ENCODE results near the gene ATP6V1G1. TPM values are rescaled to one million over a fixed set of nuclear protein-coding genes. Genes with fewer than 3 reads are reported as not detected.
A peak's percentile ranks its signal among the peaks of the same experiment; 100 is the strongest.

Gene ATP6V1G1, protein sequence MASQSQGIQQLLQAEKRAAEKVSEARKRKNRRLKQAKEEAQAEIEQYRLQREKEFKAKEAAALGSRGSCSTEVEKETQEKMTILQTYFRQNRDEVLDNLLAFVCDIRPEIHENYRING
- 10 to 100 TPM; 34.1 to 34.7 TPM for total RNA-seq

GRCh38 chr9:114587345-114588202 is at the start of gene ATP6V1G1:
Gene ATP6V1G1, plus strand, starts transcription at chr9:114587769. Its CDS starts 70 bp downstream, at chr9:114587839.
- ChIA-PET CTCF (interaction anchor here (0.6 to 4.5 kb wide), 6 partner anchors 24 to 296 kb away, joined by 3 to 34 read pairs (median 8); partner anchors contain the start of gene TMEM268), POLR2A (interaction anchor here (0.6 to 2.7 kb wide), 25 partner anchors 9 to 480 kb away, joined by 3 to 15 read pairs (median 4); partner anchors contain the start of genes AKNA, TMEM268 and WHRN)
- Mint-ChIP-seq H3K27me3 (no peaks in the 10 kb centered on the region), H3K4me1 (ENCODE audit: low read depth) (peaks cover 37% of the 10 kb centered on the region), H3K27ac (peak within 1 kb of the TSS; percentile 99), H3K9me3 (no peaks in the 10 kb centered on the region), H3K36me3 (ENCODE audit: low read depth) (peaks cover 30% of the 10 kb centered on the region), H3K4me3 (peak within 1 kb of the TSS; percentile 94)
- DNase-seq (peak; percentile 100), ATAC-seq (peak; percentile 96)
- no peak for TF ChIP-seq CTCF (IDR thresholded peaks at IDR 0.05)
- intact Hi-C loops (cut with micrococcal nuclease): no loop called here

GRCh38 chr9:114538241-114538640 is 49.3 kb upstream of the ATP6V1G1 start:
- Mint-ChIP-seq H3K36me3 (ENCODE audit: low read depth) (no peaks in the 10 kb centered on the region), H3K4me3 (no peak overlapping the region), H3K27me3 (peaks cover 1% of the 10 kb centered on the region), H3K9me3 (no peaks in the 10 kb centered on the region), H3K4me1 (ENCODE audit: low read depth) (no peaks in the 10 kb centered on the region), H3K27ac (no peak overlapping the region)
- TF ChIP-seq CTCF (IDR thresholded peaks at IDR 0.05): no peak
- intact Hi-C loops (cut with micrococcal nuclease): no loop called here
- CTCF ChIA-PET: interaction anchor here (0.7 to 1.2 kb wide), 7 partner anchors 10 to 476 kb away, joined by 3 to 7 read pairs (median 3); no protein-coding TSS in a partner anchor
- DNase-seq (peak; percentile 48), ATAC-seq (peak; percentile 94)
- POLR2A ChIA-PET: no interaction called here

- TF ChIP-seq CTCF (IDR thresholded peaks at IDR 0.05): no peak
- Mint-ChIP-seq H3K36me3 (ENCODE audit: low read depth) (no peaks in the 10 kb centered on the region), H3K27me3 (peaks cover 1% of the 10 kb centered on the region), H3K9me3 (no peaks in the 10 kb centered on the region), H3K4me1 (ENCODE audit: low read depth) (no peaks in the 10 kb centered on the region), H3K27ac (no peak overlapping the region), H3K4me3 (no peak overlapping the region)
- DNase-seq (no peak), ATAC-seq (no peak)
- intact Hi-C loops (cut with micrococcal nuclease): no loop called here
- ChIA-PET CTCF (interaction anchor here (1.1 to 1.4 kb wide), 4 partner anchors 10 to 392 kb away, joined by 3 to 4 read pairs (median 3); no protein-coding TSS in a partner anchor), POLR2A (no interaction called here)
These were observed 47.7 kb upstream of the ATP6V1G1 start for GRCh38 chr9:114539701-114540380.

DNA sequence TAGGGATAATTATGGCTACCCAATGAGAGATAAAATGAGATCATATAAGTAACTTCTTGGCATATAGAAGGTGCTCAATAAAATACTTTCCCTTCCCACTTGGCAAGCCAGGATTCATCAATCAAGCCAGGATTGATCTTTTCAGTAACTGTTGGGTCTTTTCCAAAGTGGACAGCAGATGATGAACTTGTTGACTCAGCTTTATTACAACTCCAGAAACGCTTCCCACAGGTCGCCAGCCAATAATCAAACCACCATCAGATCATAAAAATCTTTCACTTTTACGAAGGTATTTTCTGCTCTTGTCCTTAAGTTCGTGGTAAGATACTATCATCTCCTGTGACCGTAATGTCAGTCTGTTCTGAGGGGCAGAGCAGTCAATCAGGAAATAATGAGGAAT is 42.5 kb upstream of the ATP6V1G1 start:
- intact Hi-C loops (cut with micrococcal nuclease): no loop called here
- ChIA-PET CTCF (interaction anchor here (1.2 kb wide), 1 partner anchor 109 kb away, joined by 3 read pairs; no protein-coding TSS in a partner anchor), POLR2A (no interaction called here)
- Mint-ChIP-seq H3K4me1 (ENCODE audit: low read depth) (no peaks in the 10 kb centered on the region), H3K36me3 (ENCODE audit: low read depth) (no peaks in the 10 kb centered on the region), H3K9me3 (no peaks in the 10 kb centered on the region), H3K4me3 (no peak overlapping the region), H3K27ac (no peak overlapping the region), H3K27me3 (peaks cover 6% of the 10 kb centered on the region)
- ATAC-seq (no peak), DNase-seq (no peak)
- no peak for TF ChIP-seq CTCF (IDR thresholded peaks at IDR 0.05)

All from activated CD8-positive, alpha-beta T cell treated with anti-CD3 and anti-CD28 coated beads for 36 hours (primary cell).